PC-3 (cell line): ENCODE data around the gene TESK1.
"Not testable (repeated sequence)": the region's sequence is repeated elsewhere in the genome, so short reads cannot be mapped to it uniquely, and the experiment has no call there.

Experiments
- CTCF ChIP-seq: fragments of 300-600 bp; sonication (generic); conservative IDR thresholded peaks from 2 replicates; pipeline ENCODE4 v1.5.1; 2017; ENCODE audit warnings: antibody characterized with exemption, low read depth, mild to moderate bottlenecking, low read length
- EZH2 ChIP-seq: fragments of 300-600 bp; sonication (generic); IDR thresholded peaks from one replicate; pipeline ENCODE4 v1.6.1; 2017; ENCODE audit warnings: antibody characterized with exemption, mild to moderate bottlenecking, low read length; ENCODE audit not compliant: unreplicated experiment
- EZH2phosphoT487 ChIP-seq: fragments of 300-600 bp; sonication (generic); IDR thresholded peaks from 2 replicates; pipeline ENCODE4 v1.6.1; 2018; ENCODE audit warnings: mild to moderate bottlenecking, antibody characterized with exemption, low read length, borderline replicate concordance

DNA sequence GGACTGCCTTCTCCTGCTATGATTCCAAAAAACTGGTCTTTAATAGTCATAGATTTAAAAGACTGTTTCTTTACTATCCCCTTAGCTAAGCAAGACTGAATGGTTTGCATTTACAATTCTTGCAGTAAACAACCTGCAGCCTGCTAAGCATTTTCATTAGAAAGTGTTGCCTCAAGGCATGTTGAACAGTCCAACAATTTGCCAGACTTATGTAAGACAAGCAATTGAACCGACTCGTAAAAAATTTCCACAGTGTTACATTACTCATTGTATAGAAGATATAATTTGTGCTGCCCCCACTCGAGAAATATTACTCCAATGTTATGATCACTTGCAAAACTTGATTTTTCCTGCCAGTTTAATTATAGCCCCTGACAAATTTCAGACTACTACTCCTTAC, 20.4 kb upstream of the TESK1 start:
- TF ChIP-seq CTCF, EZH2phosphoT487, EZH2: not testable (repeated sequence)
